ENCODE data around the gene BOD1.

The BOD1 gene

GRCh38 chr5:173583346-173583745 lies 33.1 kb downstream of the BOD1 start:
- no peak for DNase-seq (ENCODE audit: insufficient read length, low spot score)
- FAIRE-seq = no peak
- no peak for TF ChIP-seq CTCF (IDR thresholded peaks at IDR 0.05; ENCODE audit: insufficient read depth, missing control alignments)

- TF ChIP-seq CTCF (IDR thresholded peaks at IDR 0.05; ENCODE audit: insufficient read depth, missing control alignments) = no peak
- no peak for FAIRE-seq
- DNase-seq (ENCODE audit: insufficient read length, low spot score) = no peak
Observed at GRCh38 chr5:173582216-173583111, 34.0 kb downstream of the BOD1 start.

DNA sequence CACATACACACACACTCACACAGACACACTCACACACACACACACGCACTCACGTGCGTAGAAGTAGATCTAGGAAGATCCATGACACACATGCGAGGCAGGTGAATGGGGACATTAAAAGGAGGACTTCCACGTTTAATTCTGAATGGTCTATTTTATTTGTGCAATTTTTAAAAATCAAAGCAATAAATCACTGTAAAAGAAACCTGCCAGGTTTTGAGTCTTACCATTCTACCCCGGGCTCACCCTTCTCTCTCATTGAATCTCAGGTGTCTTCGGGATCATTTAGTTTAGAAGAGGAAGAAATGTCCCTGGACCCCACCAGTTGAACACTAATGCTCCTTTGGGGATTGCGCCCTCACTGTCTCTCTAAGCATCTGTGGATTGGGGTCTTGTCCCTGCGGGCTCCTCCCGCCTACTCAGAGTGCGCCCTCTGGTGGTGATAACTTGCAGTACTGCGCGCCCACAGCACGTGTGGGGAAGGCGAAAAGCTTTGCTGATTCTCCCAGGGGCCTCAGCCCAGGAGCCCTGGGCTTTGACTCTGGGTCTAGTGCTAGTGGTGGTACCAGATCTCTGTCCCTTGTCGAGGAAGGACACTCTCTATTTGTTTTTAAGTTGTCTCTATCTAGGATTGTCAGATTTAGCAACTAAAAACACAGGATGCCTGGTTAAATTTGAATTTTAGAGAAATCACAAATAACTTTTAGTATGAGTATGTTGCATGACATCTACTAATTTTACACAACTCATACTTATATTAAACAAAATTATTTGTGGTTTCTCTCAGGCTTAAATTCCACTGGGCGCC lies 34.8 kb downstream of the BOD1 start:
- peak; percentile 60 for TF ChIP-seq CTCF (IDR thresholded peaks at IDR 0.05; ENCODE audit: insufficient read depth, missing control alignments)
- DNase-seq (ENCODE audit: insufficient read length, low spot score) = no peak
- no peak for FAIRE-seq

GRCh38 chr5:173578947-173579615 lies 37.4 kb downstream of the BOD1 start:
- FAIRE-seq (no peak), DNase-seq (ENCODE audit: insufficient read length, low spot score) (no peak)
- TF ChIP-seq CTCF (IDR thresholded peaks at IDR 0.05; ENCODE audit: insufficient read depth, missing control alignments) = no peak

- no peak for TF ChIP-seq CTCF (IDR thresholded peaks at IDR 0.05; ENCODE audit: insufficient read depth, missing control alignments)
- FAIRE-seq (no peak), DNase-seq (ENCODE audit: insufficient read length, low spot score) (no peak)
Observed at GRCh38 chr5:173577817-173578216, 38.6 kb downstream of the BOD1 start.

GRCh38 chr5:173577166-173577565 lies 39.3 kb downstream of the BOD1 start:
- FAIRE-seq (no peak), DNase-seq (ENCODE audit: insufficient read length, low spot score) (no peak)
- TF ChIP-seq CTCF (IDR thresholded peaks at IDR 0.05; ENCODE audit: insufficient read depth, missing control alignments) = no peak
